ENCODE results near the gene EFNA2.

EFNA2 gene

DNA sequence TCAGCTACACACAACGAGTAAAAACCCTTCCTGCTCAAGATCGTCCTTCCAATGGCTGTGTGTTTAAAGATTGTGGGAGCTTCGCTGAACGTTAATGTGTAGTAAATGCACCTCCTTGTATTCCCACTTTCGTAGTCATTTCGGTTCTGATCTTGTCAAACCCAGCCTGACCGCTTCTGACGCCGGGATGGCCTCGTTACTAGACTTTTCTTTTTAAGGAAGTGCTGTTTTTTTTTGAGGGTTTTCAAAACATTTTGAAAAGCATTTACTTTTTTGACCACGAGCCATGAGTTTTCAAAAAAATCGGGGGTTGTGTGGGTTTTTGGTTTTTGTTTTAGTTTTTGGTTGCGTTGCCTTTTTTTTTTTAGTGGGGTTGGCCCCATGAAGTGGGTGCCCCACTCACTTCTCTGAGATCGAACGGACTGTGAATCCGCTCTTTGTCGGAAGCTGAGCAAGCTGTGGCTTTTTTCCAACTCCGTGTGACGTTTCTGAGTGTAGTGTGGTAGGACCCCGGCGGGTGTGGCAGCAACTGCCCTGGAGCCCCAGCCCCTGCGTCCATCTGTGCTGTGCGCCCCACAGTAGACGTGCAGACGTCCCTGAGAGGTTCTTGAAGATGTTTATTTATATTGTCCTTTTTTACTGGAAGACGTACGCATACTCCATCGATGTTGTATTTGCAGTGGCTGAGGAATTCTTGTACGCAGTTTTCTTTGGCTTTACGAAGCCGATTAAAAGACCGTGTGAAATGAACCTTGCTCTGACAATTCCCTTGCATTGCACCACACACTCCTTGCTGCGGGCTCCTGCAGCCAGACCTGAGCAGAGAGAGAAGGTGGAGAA is 13.0 kb upstream of the EFNA2 start:
- no peak for DNase-seq (ENCODE audit: low read depth in 3 of 3)

DNA sequence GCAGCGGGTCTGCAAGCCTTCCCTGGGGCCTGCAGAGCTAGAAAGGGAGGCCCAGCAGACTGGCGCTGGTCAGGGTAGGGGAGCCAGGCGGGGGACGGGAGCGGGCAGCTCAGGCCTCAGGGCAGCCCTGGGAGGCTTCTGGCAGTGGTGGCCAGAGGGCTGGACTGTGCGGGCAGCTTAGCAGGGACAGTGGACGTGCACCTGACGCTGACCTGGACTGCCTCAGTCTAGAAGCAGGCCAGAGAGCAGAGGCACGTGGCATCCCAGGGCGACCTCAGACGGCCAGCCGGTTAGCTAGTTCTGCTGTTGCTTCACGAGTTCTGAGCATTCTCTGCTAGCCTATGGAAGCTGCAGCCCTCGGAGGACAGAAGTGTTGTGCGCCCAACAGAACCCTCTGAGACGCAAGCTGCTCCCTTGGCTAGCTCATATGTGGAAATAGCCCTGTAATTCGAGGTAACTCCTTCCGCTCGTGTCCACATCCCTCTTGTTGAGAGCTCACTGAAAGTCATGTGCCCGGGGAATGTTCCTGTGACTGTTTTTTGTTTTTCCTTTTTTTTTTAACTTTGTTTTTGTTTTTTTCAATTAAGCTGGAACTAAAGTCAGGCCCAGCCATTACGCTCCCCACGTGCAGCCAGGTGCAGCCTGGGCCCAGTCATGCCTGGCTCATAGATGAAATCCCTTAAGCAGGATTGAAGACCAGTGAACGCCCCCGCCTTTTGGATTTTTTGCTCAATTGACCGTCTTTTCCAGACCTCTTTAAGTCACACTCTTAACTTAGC is 12.2 kb upstream of the EFNA2 start:
- DNase-seq (ENCODE audit: low read depth in 3 of 3) = no peak

DNA sequence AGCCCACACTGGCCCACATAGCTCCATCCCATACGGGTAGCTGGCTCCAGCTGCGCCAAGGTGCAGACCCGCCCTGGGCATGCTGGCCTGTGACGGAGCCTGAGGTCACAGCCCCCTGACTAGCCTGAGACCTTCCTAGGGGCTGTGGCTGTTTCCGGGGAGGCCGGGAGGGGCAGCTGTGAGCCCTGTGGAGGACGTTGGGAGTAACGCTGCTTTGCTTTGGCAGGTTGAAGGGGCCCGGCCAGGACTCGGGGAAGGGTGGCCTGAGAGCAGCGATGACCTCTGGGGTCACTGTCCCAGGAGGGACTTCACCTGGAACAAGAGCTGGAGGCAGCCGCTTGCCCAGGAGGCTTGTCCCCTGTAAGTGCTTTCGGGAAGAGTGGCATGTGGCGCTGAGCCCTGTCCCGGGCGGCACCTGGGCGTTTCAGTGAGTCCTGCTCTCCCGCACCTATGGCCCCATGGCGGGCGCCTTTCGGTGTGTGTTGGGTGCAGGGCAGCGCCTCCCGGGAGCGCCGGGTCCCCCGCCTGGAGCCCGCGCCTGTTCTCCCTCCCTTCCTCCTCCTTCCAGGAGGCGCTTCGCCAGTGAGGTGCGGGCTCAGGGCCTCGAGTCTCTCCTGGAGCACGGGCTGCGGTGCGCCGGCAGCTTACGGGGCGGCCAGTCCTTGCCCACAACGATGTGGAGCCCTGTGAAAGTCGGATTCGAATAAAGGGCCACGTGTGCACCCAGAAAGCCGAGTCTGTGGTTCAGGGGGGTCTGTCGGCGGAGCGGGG is 11.4 kb upstream of the EFNA2 start:
- DNase-seq (ENCODE audit: low read depth in 3 of 3) = no peak

DNA sequence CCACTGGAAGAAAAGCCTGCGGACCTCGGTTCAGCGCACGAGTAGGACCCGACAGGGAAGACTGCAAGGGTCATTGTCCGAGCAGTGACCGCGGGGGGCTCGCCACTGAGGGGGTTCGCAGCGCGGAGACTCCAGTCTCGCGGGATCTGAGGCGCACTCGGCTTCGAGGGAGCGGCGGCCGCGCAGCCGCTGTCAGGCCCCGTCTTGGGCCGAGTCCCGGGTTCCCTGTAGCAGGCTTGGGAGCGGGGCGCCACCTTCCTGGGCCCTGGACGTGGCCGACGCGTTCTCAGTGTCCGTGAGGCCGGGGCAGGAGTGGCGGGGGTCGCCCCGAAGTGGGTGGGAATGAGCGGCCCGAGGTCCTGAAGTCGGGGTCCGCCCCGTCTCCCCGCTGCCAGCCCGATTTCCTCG is 10.8 kb upstream of the EFNA2 start:
- no peak for DNase-seq (ENCODE audit: low read depth in 3 of 3)

DNA sequence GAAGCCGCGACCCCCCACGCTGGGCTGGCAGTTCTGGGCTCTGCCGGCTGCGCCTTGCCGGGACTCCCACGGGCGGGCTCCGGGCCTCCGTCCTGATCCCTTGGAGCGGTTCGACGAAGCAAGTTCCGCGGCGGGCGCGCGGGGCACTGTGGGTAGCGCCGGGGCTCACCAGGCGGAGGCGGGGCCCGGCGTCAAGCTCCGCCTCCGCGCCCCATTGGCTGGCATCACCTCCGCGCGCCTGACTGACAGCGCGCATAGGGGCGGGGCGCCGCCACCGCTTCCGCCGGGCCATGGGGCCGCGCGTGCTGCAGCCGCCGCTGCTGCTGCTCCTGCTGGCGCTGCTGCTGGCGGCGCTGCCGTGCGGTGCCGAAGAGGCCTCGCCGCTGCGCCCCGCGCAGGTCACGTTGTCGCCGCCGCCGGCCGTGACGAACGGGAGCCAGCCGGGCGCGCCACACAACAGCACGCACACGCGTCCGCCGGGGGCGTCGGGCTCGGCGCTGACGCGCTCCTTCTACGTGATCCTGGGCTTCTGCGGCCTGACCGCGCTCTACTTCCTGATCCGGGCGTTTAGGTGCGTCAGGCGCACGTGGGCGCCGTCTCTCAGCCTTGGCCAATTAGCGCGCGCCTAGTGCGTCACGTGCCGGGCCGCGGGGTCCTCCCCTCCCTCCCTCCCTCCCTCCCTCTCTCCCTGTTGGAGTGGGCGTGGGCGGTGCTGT is 10.3 kb upstream of the EFNA2 start, which contains the start of gene FAM174C:
Gene FAM174C (plus strand): TSS at position 271 of the 716 bp plus-strand sequence. CDS start 20 bp downstream, at position 291.
- peak; percentile 93 to 95 (median 94) for DNase-seq (ENCODE audit: low read depth in 3 of 3)

DNA sequence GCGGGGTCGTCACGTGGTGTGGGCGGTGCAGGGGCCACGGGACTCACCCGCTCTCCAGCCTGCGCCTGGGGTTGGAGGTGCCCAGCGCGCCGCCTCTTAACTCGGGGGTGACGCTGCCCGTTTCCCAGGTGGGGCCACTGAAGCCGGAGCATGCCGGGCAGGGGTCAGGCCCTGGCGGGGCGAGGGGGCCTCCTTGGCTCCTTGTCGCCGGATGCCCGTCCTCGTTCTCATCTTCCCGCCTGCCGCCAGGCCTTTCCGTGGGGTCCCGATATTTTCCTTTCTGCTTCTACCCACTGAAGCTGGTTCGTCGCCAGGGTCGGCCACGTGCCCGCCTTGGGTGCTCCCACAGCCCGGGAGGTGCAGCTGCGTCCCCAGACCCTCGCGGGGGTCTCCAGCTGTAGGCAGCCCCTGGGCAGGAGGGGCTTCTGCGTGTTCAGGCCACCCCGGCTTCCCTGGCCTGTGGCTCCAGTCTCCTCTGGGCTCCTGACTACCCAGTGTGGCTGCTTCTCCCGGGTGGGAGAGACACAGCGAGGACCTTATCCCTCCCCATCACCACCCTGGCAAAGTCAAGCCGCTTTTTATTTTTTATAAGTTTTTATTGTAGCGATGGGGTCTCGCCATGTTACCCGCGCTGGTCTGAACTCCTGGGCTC is 9.6 kb upstream of the EFNA2 start:
- DNase-seq (ENCODE audit: low read depth in 3 of 3) = no peak

DNA sequence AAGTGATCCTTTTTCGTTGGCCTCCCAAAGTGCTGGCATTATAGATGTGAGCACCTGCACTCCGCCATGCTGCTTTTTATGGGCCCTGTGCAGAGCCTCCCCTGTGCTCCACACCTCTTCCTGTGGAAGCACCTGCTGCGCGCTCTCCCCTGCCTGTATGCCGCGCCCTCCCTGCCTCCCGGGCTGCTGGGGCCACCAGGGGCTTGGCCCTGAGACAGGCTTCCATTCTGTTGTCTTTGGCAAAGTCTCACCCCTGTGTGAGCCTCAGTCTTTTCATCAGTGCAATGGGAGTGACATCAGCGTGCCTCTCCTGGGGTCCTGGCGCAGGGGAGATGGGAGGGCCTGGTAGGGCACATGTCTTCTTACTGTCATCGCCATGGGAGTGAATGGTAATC is 9.0 kb upstream of the EFNA2 start:
- DNase-seq (ENCODE audit: low read depth in 3 of 3) = no peak

DNA sequence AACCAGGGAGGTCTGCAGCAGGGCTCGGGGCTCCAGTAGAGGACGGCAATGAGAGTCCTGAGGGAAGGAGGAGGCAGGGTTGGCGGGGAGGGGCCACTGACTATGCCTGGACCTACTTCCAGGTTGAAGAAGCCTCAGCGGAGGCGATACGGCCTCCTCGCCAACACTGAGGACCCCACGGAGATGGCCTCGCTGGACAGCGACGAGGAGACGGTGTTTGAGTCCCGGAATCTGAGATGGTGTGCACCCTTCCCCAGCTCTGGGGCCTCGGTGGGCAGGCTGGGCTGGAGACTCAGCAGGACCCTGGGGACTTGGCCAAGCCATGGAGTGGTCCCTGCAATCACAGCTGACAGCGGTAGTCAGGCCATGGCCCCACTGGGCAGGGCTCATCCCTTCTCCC is 8.6 kb upstream of the EFNA2 start:
- no peak for DNase-seq (ENCODE audit: low read depth in 3 of 3)

DNA sequence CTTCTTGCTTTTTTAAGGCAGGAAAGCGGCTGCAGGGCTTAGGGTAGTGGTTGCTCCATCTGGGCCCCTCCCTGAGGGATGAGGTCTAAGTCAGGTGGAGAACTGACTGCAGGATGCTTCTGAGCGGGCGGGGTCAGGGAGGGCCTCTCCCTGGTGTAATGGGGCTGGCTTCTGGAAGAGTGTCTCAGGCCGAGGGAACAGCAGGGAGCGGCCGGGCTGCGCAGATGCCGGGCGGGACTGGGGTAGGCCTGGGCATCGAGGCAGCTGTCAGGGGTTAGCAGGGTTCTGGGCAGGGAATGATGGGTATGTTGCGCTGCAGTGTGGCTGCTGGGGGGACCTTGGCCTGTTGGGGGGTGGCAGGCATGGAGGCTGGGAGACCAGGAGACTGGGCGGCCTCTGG is 7.6 kb upstream of the EFNA2 start:
- no peak for DNase-seq (ENCODE audit: low read depth in 3 of 3)

DNA sequence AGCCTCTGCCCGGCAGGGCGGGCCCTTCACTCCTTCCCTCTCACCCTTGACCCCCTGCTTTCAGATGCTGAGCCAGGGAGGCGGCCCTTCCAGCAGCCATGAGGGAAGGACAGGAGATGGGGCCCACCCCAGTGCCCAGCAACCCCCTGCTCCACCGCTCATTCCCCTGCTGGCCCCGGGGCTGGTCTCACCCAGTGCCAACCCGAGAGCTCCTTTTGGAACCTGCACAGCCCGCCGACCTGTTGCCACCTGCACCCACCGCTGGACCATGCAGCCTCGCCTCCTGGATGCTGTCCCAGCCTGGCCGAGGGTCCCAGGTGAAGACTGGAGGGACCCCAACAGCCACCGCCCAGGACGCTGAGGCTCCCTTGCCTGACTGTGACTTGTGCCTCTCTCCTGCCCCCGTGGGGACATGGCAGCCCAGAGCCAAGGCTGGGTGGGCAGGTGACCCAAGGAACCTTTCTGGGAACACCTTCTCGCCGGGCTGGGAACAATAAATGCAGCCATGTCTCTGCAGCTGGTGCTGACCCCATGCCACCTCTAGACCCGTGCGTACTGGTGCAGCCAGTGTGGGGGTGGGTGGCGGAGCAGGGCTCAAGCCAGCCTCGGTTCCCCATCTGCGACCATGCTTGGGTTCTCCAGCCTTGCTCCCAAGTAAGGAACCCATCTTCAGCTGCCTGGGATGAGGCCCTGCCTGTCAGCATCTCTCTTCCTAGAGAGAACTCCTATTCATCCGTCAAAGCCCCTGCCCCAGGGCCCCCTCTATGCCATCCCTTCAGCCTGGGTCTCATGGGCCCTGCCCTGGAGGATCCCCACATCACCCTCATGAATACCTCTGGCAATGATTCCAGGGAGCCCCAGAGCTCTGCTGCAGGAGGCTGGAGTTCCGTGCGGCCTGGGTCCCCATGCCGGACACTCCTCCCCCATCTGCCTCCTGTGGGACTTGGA is 6.7 kb upstream of the EFNA2 start:
- no peak for DNase-seq (ENCODE audit: low read depth in 3 of 3)

DNA sequence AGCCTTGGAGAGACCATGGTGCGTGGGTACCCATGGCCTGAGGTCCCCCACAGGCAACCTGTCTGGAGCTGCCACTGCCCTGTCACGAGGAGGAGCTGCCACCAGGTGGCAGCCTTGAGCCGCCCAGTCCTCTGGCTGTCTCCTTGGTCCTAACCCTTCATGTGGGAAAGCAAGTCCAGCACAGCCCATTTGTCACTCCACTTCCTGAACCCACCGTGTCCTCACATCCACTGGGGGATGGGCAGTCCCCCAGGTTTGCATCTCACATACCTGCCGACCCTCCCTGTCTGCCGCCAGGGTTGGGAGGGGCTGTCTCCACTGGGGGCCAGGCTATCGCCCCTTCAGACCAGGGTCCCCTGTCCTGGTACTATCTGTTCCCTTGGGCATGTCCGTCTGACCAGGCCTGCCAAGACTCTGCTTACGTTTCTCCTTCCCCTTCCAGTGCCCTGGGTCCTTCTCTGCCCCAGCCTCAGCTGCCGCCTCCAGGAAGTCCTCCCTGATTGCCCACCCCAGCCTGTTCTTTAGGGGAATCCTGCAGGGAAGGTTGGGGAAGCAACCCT is 5.8 kb upstream of the EFNA2 start:
- peak; percentile 60 to 64 (median 62) for DNase-seq (ENCODE audit: low read depth in 3 of 3)

DNA sequence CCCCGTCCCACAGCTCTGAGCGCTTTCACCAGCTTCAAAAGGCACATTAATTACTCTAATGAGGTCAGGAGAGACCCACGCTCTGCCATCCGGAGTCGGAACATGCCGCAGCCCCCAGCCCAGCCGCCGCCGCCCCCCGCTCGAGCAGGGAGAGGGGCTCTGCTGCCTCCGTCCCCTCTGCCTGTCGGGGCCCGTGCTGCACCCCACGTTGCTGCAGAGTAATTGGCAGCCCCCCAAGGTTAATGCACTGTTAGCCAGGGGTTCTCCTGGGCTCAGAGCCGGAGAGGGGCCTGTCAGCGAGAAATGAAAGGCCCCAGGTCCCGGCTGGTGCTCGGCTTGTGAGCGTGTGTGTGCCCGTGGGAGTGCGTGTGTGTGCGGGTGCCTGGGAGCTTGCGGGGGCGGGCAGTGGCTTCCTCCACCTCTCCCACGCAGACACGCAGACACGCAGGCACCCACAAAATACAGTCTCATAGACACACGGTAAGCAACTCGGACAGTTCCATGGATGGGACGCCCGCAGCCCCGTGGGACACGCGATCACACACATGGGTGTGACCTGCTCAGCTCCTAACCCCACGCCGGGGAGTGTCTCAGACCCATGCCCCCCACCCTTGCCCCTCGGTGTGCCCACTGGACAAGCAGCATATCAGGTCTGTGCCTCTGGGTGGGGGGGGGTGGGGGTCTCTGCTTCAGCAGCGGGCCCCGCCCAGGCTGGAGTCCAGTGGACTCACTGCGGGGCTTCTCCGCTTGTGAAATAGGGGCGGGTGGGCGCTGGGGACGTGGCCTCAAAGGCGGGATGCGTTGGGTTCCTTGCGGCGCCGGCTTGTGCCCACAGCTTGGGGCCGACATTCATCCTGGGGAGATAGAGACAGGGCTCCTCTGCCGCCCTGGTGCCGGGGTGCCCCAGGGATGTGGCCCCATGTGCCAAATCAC is 4.8 kb upstream of the EFNA2 start:
- DNase-seq (ENCODE audit: low read depth in 3 of 3) = no peak

DNA sequence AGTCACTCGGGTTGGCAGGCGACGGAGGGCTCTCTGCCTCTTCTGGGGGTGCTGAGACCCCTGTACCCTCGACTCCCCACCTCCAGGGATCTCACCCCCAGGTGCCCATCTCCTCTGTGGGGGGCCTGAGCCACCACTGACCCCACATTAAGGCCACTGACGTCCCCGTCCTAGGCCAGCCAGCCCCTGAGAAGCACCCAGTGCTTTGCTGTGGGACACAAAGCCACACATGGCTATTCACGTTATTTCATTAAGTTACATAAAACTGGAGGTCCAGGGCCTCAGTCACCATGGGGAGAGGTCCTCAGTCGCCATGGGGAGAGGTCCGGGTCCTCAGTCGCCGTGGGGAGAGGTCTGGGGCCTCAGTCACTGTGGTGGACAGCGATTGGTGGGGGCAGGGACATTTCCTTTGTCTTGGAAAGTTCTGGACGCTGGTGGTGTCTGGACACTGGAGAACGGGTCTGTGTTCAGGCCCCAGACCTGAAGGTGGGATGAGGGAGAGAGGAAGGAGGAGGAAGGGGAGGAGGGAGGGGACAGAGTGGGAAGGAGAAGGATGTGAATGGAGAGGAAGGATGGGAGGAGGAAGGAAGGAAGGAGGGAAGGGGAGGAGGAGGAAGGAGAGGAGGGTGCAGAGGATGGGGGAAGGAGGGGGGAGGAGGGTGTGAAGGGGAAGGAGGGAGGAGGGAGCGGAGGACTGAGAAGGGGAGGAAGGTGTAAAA is 3.9 kb upstream of the EFNA2 start:
- DNase-seq (ENCODE audit: low read depth in 3 of 3) = no peak

DNA sequence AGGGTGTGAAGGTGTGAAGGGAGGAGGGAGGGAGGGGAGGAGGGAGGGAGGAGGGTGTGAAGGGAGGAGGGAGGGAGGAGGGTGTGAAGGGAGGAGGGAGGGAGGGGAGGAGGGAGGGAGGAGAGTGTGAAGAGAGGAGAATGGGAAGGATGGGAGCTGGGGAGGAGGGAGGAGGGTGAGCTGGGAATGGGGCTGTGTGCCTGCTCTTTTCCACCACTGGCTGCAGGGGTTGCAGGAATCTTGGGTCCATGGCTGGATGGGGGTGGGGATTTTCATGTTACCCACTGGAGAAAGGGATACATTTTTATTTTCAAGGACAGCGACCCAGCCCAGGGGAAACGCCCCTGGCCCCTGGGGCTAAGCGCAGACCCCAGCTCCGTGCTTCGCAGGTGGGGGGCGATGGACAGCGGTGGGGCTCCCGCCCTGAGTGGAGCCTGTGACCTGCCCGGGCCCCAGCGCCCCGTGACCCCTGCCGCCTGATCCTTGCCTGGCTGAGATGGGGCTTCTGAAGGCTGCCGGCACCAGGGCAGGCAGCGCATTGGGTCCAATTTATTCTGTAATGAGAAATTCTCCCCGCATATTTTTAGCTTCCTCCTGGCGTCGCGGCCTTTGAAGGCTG is 3.0 kb upstream of the EFNA2 start:
- no peak for DNase-seq (ENCODE audit: low read depth in 3 of 3)

DNA sequence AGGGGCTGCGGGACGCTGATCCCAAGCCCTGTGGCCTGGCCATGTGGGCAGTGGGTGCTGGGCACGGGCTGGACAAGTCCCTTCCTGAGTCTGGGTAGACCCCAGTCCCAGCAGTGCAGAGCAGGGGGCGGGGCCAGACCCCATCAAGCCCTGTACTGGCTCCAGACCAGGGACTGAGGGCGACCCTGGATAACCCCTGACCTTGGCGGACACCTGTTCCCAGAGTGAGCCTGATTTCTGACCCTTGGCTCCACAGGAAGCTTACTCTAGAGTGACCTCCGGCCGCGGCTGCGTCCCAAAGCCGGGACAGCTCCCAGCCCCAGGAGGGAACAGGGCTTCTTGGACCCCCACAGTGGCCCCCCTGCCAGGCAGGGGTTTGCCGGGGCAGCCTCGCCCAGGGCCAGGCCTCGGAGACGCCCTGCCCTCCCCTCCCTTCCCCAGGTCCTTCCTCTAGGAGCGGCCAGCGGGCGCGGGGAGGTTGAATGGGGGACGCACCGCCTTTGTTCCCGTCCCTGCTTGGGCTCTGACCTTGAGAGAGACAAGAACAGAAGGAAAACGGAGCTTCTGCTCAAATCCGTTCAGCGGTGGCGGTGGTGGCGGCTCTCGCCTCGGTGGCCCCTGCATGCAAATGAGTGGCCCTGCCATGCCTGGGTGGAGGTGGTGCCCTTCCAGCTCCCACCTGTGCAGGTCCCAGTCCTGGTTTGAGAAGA is 2.3 kb upstream of the EFNA2 start:
- no peak for DNase-seq (ENCODE audit: low read depth in 3 of 3)

DNA sequence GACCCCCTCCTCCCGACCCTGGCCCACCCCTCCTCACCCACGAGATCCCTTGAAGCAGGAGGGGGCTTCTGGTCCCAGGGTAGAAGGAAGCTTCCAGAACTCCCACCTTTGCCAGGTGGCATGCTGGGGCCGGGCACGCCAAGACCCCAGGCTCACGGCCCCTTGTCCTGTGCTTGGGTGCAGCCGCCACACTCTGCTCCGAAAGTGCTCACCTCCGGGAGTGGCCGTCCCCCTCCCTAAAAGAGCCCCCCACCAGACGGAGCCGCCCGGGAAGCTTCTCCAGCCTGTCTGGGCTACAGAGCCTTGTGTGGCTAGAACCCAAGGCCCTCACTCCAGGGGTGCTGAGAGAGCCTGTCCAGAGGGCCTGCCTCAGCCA is 1.8 kb upstream of the EFNA2 start:
- no peak for DNase-seq (ENCODE audit: low read depth in 3 of 3)

Data from stimulated activated CD4-positive, alpha-beta T cell treated with anti-CD3 and anti-CD28 coated beads, TNF-alpha, amount 100 ng/mL, for 4 hours (primary cell).